HCT116 (cell line): ENCODE results near the gene HTRA3. TPM values are rescaled to one million over a fixed set of nuclear protein-coding genes. Genes with fewer than 3 reads are reported as not detected.

Experiments
- ATAC-seq: fragments of 200-7000 bp; cut with Tn5 transposase; 2 replicates; pipeline ENCODE4 v1.9.1; 2020; ENCODE audit warnings: mild to moderate bottlenecking, moderate library complexity
- Bru-seq: library from RNA; stranded (reverse); fragments of 400-500 nt; gene quantifications from one replicate; lab custom pipeline; 2021; lab: Mats Ljungman, UMichigan
- BruChase-seq, 2 experiments: library from RNA; stranded (reverse); fragments of 400-500 nt; gene quantifications; one replicate each; lab custom pipeline; 2021; lab: Mats Ljungman, UMichigan
- BruUV-seq: library from RNA; stranded (reverse); fragments of 400-500 nt; replicated peaks from 2 replicates; lab custom pipeline; 2021; lab: Mats Ljungman, UMichigan
- CTCF ChIA-PET: fragments of 300-600 bp; sonication (Branson Sonifier 250); formaldehyde crosslinking; loops from one replicate; lab custom pipeline; 2021; ENCODE audit warnings: antibody characterized with exemption; lab: Charles Lee
- POLR2A ChIA-PET: fragments of 300-600, 350-600 bp; sonication (Branson Sonifier 250); formaldehyde crosslinking; loops from one replicate; lab custom pipeline; 2021; ENCODE audit warnings: antibody characterized with exemption; lab: Charles Lee
- RAD21 ChIA-PET, 2 experiments: fragments of 300-600 bp; sonication (Branson Sonifier 250); formaldehyde crosslinking; loops; one replicate each; lab custom pipeline; 2023; ENCODE audit warnings: low total read pairs in 2 of 2; ENCODE audit not compliant: uncharacterized antibody in 2 of 2, unreplicated experiment in 2 of 2, low non-redundant PET in 1 of 2; lab: Charles Lee
- DNase-seq: peaks from one replicate; pipeline ENCODE4 v3.0.0-alpha.2; 2010; ENCODE audit warnings: low read depth, low spot score
- H2AFZ ChIP-seq: fragments of 200-600 bp; shearing (Covaris generic), sonication (generic); 2 replicates; pipeline ENCODE4 v1.6.1; 2017; ENCODE audit warnings: low read depth, mixed run types, mixed read lengths, antibody characterized with exemption, low read length; ENCODE audit not compliant: poor library complexity, severe bottlenecking
- H3K27ac ChIP-seq: 2 replicates; pipeline ENCODE4 v1.5.1; 2012; ENCODE audit warnings: low read depth, low read length
- H3K27me3 ChIP-seq: fragments of 200-600 bp; sonication (generic); 2 replicates; pipeline ENCODE4 v1.6.1; 2016; ENCODE audit warnings: mixed run types, low read length, mixed read lengths; ENCODE audit not compliant: insufficient read depth
- H3K36me3 ChIP-seq, 2 experiments: fragments of 200-500 bp in 1 of 2; fragments of 200-600 bp in 1 of 2; sonication (Bioruptor generic) in 1 of 2; sonication (generic) in 1 of 2; 2 replicates each; pipeline versions ENCODE4 v1.5.1 to v1.6.1; 2014 to 2016; ENCODE audit warnings: low read length in 2 of 2, inconsistent platforms in 1 of 2, mixed read lengths in 1 of 2, mixed run types in 1 of 2; ENCODE audit not compliant: insufficient read depth in 2 of 2, control insufficient read depth in 1 of 2
- H3K4me1 ChIP-seq, 2 experiments: fragments of 200-600 bp in 1 of 2; sonication (generic) in 1 of 2; 2 replicates each; pipeline versions ENCODE4 v1.5.1 to v1.6.1; 2012 to 2017; ENCODE audit warnings: low read length in 2 of 2, inconsistent platforms in 1 of 2, mild to moderate bottlenecking in 1 of 2, mixed read lengths in 1 of 2, mixed run types in 1 of 2, moderate library complexity in 1 of 2; ENCODE audit not compliant: insufficient read depth in 2 of 2, control insufficient read depth in 1 of 2
- H3K4me2 ChIP-seq: fragments of 200-600 bp; sonication (generic); 2 replicates; pipeline ENCODE4 v1.6.1; 2017; ENCODE audit warnings: mixed run types, low read length, mixed read lengths
- H3K4me3 ChIP-seq, 2 experiments: fragments of 200-600 bp in 1 of 2; sonication (generic) in 1 of 2; replicated peaks in 1 of 2; 2 replicates each; pipeline ENCODE4 v1.5.1; 2011 to 2016; ENCODE audit warnings: low read length in 2 of 2, control low read depth in 1 of 2, low read depth in 1 of 2, mild to moderate bottlenecking in 1 of 2, mixed read lengths in 1 of 2, mixed run types in 1 of 2
- H3K79me2 ChIP-seq: fragments of 200-600 bp; sonication (generic); 2 replicates; pipeline ENCODE4 v1.6.1; 2017; ENCODE audit warnings: mild to moderate bottlenecking, mixed run types, low read length, moderate library complexity, mixed read lengths; ENCODE audit not compliant: insufficient read depth
- H3K9ac ChIP-seq: fragments of 200-600 bp; sonication (generic); 2 replicates; pipeline ENCODE4 v1.6.1; 2016; ENCODE audit warnings: low read length, mixed read lengths
- H3K9me2 ChIP-seq: fragments of 200-600 bp; sonication (generic), shearing (Covaris generic); 2 replicates; pipeline ENCODE4 v1.6.1; 2017; ENCODE audit warnings: mixed run types, mild to moderate bottlenecking, moderate library complexity; ENCODE audit not compliant: insufficient read depth
- H3K9me3 ChIP-seq, 2 experiments: fragments of 200-500 bp in 1 of 2; fragments of 200-600 bp in 1 of 2; sonication (Bioruptor generic) in 1 of 2; sonication (generic) in 1 of 2; 2 replicates each; pipeline ENCODE4 v1.6.1; 2014 to 2017; ENCODE audit warnings: low read length in 2 of 2, mixed read lengths in 2 of 2, inconsistent platforms in 1 of 2, low read depth in 1 of 2, mild to moderate bottlenecking in 1 of 2, mixed run types in 1 of 2, moderate library complexity in 1 of 2; ENCODE audit not compliant: control insufficient read depth in 1 of 2, insufficient read depth in 1 of 2
- H4K20me1 ChIP-seq: fragments of 200-600 bp; sonication (generic), shearing (Covaris generic); 2 replicates; pipeline ENCODE4 v1.6.1; 2017; ENCODE audit warnings: mixed run types, mild to moderate bottlenecking, moderate library complexity; ENCODE audit not compliant: insufficient read depth
- CBX3 ChIP-seq: IDR thresholded peaks from 2 replicates; pipeline ENCODE4 v1.6.1; 2012; ENCODE audit warnings: low read depth
- CEBPB ChIP-seq: IDR thresholded peaks from 2 replicates; pipeline ENCODE4 v1.6.1; 2012; ENCODE audit warnings: low read depth
- EGR1 ChIP-seq: IDR thresholded peaks from 2 replicates; pipeline ENCODE4 v1.6.1; 2012; ENCODE audit warnings: low read depth
- ELF1 ChIP-seq: IDR thresholded peaks from 2 replicates; pipeline ENCODE4 v1.6.1; 2012; ENCODE audit warnings: low read depth, borderline replicate concordance
- EZH2 ChIP-seq: fragments of 200-600 bp; sonication (generic); IDR thresholded peaks from 2 replicates; pipeline ENCODE4 v1.6.1; 2017; ENCODE audit warnings: antibody characterized with exemption, mixed run types
- EZH2phosphoT487 ChIP-seq: fragments of 200-600 bp; IDR thresholded peaks from 2 replicates; pipeline ENCODE4 v1.6.1; 2018; ENCODE audit warnings: antibody characterized with exemption, borderline replicate concordance
- FOSL1 ChIP-seq: IDR thresholded peaks from 2 replicates; pipeline ENCODE4 v1.6.1; 2012; ENCODE audit warnings: low read depth
- POLR2AphosphoS5 ChIP-seq: IDR thresholded peaks from 2 replicates; pipeline ENCODE4 v1.6.1; 2011; ENCODE audit warnings: mild to moderate bottlenecking, low read depth, low read length, moderate library complexity
- RAD21 ChIP-seq: IDR thresholded peaks from 2 replicates; pipeline ENCODE4 v1.6.1; 2012; ENCODE audit warnings: low read depth, mild to moderate bottlenecking
- SP1 ChIP-seq: IDR thresholded peaks from 2 replicates; pipeline ENCODE4 v1.6.1; 2012; ENCODE audit warnings: low read depth
- SRF ChIP-seq: IDR thresholded peaks from 2 replicates; pipeline ENCODE4 v1.6.1; 2012; ENCODE audit warnings: low read depth
- TCF7L2 ChIP-seq: IDR thresholded peaks from 2 replicates; pipeline ENCODE4 v1.7.0; 2011; ENCODE audit warnings: borderline replicate concordance, inconsistent platforms; ENCODE audit not compliant: insufficient read depth, insufficient read length; ENCODE audit errors: extremely low read depth
- ZFX ChIP-seq: fragments of 450-650 bp; IDR thresholded peaks from 2 replicates; pipeline ENCODE4 v1.6.1; 2017
- ZNF274 ChIP-seq: fragments of 200-500 bp; sonication (Bioruptor generic); IDR thresholded peaks from 2 replicates; pipeline ENCODE4 v1.6.1; 2014; ENCODE audit warnings: mild to moderate bottlenecking, low read depth, low read length, inconsistent platforms
- intact Hi-C: fragments of 100-400 bp; cut with micrococcal nuclease; formaldehyde crosslinking; loops from 2 replicates; pipeline ENCODE4 v1.10.0; 2022
- long read RNA-seq: library from polyadenylated mRNA; unstranded; transcript quantifications from one replicate; pipeline ENCODE4 v2.0.0, GENCODE V29; 2021; ENCODE audit not compliant: unreplicated experiment
- polyA plus RNA-seq: library from polyadenylated mRNA; unstranded; fragments of >200 nt; gene quantifications from 2 replicates; pipeline ENCODE4 v1.2.1, GENCODE V29; 2012; ENCODE audit warnings: missing spikeins
- total RNA-seq: library from RNA; stranded (reverse); gene quantifications from one replicate; pipeline ENCODE4 v1.2.1, GENCODE V29; 2021; ENCODE audit not compliant: unreplicated experiment
- TF ChIP-seq, protein P1 (sequence below), 3 experiments: fragments of 200-600 bp in 1 of 3; sonication (generic) in 1 of 3; IDR thresholded peaks in 2 of 3; conservative IDR thresholded peaks in 1 of 3; 2 replicates each; pipeline ENCODE4 v1.5.1; 2012 to 2017; ENCODE audit warnings: low read depth in 2 of 3, low read length in 2 of 3, antibody characterized with exemption in 1 of 3, borderline replicate concordance in 1 of 3, control low read depth in 1 of 3, mild to moderate bottlenecking in 1 of 3, mixed read lengths in 1 of 3, mixed run types in 1 of 3, moderate library complexity in 1 of 3; ENCODE audit not compliant: insufficient read depth in 1 of 3
- TF ChIP-seq, protein P2 (sequence below): IDR thresholded peaks from 2 replicates; pipeline ENCODE4 v1.6.1; 2011; ENCODE audit warnings: mild to moderate bottlenecking, low read length, moderate library complexity; ENCODE audit not compliant: insufficient replicate concordance; ENCODE audit errors: extremely low read depth
- TF ChIP-seq, protein P3 (sequence below): IDR thresholded peaks from 2 replicates; pipeline ENCODE4 v1.6.1; 2012
- TF ChIP-seq, protein P4 (sequence below): IDR thresholded peaks from 2 replicates; pipeline ENCODE4 v1.6.1; 2012; ENCODE audit warnings: low read depth

Gene HTRA3
- total RNA-seq (not detected), Bru-seq, nascent RNA (not detected), BruChase-seq, experiment 1, labeled RNA remaining after a 6-hour chase (not detected), BruChase-seq, experiment 2, labeled RNA remaining after a 2-hour chase (not detected)
- not detected in 2 replicates for polyA plus RNA-seq
- long read RNA-seq: 0 reads

DNA sequence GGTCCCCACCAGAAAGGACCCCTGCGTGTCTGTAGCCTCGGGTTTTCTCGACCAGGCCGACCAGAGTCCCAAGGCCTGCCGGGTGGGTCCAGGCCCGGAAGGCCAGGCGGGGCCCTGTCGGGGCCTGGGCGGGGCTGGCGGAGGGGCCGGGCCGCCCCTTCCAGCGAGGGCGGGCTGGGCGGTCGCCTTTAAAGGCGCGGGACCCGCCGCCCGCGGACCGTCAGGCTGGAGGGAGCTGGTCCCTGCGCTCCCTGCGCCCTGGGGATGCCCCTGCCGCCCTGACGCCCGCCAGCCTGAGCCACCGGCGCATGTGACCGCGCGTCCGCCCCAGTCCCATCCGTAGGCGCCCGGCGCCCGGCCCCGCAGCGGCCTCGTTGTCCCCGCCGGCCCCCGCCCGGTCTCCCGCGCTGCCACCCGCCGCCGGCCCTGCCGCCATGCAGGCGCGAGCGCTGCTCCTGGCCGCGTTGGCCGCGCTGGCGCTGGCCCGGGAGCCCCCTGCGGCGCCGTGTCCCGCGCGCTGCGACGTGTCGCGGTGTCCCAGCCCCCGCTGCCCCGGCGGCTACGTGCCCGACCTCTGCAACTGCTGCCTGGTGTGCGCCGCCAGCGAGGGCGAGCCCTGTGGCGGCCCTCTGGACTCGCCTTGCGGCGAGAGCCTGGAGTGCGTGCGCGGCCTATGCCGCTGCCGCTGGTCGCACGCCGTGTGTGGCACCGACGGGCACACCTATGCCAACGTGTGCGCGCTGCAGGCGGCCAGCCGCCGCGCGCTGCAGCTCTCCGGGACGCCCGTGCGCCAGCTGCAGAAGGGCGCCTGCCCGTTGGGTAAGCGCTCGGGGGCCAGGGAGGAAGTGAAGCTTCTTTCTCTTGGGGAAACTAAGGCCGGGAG, at the start of gene HTRA3:
HTRA3 (plus strand) TSS at position 220 of the 883 bp plus-strand sequence; CDS start at position 435, 215 bp downstream.
- Histone ChIP-seq H3K36me3 (no peaks in the 10 kb centered on the region), H3K4me1 (no peaks in the 10 kb centered on the region), H4K20me1 (no peaks in the 10 kb centered on the region), H3K79me2 (no peaks in the 10 kb centered on the region), H3K4me3 (no peak within 1 kb of the TSS), H3K9me2 (no peaks in the 10 kb centered on the region), H3K27me3 (no peaks in the 10 kb centered on the region), H2AFZ (no peak within 1 kb of the TSS), H3K27ac (no peak within 1 kb of the TSS), H3K4me2 (no peak within 1 kb of the TSS), H3K9me3 (no peaks in the 10 kb centered on the region), H3K9ac (no peak within 1 kb of the TSS)
- ChIA-PET CTCF (no interaction called here), POLR2A (no interaction called here), RAD21 (no interaction called here)
- TF ChIP-seq ZFX (no peak), RAD21 (no peak), SP1 (no peak), CBX3 (no peak), SRF (no peak), ZNF274 (no peak), ELF1 (no peak), FOSL1 (no peak), EZH2 (no peak), EZH2phosphoT487 (no peak), EGR1 (no peak), TCF7L2 (no peak), CEBPB (no peak), POLR2AphosphoS5 (no peak)
- TF ChIP-seq, protein P1, sequence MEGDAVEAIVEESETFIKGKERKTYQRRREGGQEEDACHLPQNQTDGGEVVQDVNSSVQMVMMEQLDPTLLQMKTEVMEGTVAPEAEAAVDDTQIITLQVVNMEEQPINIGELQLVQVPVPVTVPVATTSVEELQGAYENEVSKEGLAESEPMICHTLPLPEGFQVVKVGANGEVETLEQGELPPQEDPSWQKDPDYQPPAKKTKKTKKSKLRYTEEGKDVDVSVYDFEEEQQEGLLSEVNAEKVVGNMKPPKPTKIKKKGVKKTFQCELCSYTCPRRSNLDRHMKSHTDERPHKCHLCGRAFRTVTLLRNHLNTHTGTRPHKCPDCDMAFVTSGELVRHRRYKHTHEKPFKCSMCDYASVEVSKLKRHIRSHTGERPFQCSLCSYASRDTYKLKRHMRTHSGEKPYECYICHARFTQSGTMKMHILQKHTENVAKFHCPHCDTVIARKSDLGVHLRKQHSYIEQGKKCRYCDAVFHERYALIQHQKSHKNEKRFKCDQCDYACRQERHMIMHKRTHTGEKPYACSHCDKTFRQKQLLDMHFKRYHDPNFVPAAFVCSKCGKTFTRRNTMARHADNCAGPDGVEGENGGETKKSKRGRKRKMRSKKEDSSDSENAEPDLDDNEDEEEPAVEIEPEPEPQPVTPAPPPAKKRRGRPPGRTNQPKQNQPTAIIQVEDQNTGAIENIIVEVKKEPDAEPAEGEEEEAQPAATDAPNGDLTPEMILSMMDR (IDR thresholded peaks at IDR 0.05 in 2 of 3, conservative IDR thresholded peaks at IDR 0.05 in 1 of 3; ENCODE audit: borderline replicate concordance in 1 of 3, insufficient read depth in 1 of 3, low read depth in 2 of 3, low read length in 2 of 3): no peak
- TF ChIP-seq, protein P2, sequence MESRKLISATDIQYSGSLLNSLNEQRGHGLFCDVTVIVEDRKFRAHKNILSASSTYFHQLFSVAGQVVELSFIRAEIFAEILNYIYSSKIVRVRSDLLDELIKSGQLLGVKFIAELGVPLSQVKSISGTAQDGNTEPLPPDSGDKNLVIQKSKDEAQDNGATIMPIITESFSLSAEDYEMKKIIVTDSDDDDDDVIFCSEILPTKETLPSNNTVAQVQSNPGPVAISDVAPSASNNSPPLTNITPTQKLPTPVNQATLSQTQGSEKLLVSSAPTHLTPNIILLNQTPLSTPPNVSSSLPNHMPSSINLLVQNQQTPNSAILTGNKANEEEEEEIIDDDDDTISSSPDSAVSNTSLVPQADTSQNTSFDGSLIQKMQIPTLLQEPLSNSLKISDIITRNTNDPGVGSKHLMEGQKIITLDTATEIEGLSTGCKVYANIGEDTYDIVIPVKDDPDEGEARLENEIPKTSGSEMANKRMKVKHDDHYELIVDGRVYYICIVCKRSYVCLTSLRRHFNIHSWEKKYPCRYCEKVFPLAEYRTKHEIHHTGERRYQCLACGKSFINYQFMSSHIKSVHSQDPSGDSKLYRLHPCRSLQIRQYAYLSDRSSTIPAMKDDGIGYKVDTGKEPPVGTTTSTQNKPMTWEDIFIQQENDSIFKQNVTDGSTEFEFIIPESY: no peak
- TF ChIP-seq, protein P3, sequence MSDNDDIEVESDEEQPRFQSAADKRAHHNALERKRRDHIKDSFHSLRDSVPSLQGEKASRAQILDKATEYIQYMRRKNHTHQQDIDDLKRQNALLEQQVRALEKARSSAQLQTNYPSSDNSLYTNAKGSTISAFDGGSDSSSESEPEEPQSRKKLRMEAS: no peak
- TF ChIP-seq, protein P4, sequence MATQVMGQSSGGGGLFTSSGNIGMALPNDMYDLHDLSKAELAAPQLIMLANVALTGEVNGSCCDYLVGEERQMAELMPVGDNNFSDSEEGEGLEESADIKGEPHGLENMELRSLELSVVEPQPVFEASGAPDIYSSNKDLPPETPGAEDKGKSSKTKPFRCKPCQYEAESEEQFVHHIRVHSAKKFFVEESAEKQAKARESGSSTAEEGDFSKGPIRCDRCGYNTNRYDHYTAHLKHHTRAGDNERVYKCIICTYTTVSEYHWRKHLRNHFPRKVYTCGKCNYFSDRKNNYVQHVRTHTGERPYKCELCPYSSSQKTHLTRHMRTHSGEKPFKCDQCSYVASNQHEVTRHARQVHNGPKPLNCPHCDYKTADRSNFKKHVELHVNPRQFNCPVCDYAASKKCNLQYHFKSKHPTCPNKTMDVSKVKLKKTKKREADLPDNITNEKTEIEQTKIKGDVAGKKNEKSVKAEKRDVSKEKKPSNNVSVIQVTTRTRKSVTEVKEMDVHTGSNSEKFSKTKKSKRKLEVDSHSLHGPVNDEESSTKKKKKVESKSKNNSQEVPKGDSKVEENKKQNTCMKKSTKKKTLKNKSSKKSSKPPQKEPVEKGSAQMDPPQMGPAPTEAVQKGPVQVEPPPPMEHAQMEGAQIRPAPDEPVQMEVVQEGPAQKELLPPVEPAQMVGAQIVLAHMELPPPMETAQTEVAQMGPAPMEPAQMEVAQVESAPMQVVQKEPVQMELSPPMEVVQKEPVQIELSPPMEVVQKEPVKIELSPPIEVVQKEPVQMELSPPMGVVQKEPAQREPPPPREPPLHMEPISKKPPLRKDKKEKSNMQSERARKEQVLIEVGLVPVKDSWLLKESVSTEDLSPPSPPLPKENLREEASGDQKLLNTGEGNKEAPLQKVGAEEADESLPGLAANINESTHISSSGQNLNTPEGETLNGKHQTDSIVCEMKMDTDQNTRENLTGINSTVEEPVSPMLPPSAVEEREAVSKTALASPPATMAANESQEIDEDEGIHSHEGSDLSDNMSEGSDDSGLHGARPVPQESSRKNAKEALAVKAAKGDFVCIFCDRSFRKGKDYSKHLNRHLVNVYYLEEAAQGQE: no peak
- no TSS peak for BruUV-seq
- DNase-seq (no peak), ATAC-seq (no peak)
- intact Hi-C loops: no loop called here
